ENCODE results near the gene LYRM4.

LYRM4 gene

DNA sequence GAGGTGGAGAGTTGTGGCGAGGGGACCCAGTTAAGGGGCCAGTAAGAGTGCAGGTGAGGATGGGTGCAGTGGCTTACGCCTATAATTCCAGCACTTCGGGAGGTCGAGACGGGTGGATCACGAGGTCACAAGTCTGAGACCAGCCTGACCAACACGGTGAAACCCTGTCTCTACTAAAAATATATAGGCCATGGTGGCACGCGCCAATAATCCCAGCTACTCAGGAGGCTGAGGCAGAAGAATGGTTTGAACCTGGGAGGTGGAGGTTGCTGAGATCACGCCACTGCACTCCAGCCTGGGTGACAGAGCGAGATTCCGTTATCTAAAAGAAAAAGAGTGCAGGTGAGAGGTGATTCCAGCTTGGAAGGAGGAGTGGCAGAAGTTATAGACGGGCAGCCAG lies 147.7 kb downstream of the LYRM4 start:
- DNase-seq (ENCODE audit: low read depth) = no peak
- TF ChIP-seq, protein P1, sequence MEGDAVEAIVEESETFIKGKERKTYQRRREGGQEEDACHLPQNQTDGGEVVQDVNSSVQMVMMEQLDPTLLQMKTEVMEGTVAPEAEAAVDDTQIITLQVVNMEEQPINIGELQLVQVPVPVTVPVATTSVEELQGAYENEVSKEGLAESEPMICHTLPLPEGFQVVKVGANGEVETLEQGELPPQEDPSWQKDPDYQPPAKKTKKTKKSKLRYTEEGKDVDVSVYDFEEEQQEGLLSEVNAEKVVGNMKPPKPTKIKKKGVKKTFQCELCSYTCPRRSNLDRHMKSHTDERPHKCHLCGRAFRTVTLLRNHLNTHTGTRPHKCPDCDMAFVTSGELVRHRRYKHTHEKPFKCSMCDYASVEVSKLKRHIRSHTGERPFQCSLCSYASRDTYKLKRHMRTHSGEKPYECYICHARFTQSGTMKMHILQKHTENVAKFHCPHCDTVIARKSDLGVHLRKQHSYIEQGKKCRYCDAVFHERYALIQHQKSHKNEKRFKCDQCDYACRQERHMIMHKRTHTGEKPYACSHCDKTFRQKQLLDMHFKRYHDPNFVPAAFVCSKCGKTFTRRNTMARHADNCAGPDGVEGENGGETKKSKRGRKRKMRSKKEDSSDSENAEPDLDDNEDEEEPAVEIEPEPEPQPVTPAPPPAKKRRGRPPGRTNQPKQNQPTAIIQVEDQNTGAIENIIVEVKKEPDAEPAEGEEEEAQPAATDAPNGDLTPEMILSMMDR (conservative IDR thresholded peaks at IDR 0.05; ENCODE audit: low read depth, low read length) = no peak
- no peak overlapping the region for H3K4me3 ChIP-seq (ENCODE audit: low read length)

DNA sequence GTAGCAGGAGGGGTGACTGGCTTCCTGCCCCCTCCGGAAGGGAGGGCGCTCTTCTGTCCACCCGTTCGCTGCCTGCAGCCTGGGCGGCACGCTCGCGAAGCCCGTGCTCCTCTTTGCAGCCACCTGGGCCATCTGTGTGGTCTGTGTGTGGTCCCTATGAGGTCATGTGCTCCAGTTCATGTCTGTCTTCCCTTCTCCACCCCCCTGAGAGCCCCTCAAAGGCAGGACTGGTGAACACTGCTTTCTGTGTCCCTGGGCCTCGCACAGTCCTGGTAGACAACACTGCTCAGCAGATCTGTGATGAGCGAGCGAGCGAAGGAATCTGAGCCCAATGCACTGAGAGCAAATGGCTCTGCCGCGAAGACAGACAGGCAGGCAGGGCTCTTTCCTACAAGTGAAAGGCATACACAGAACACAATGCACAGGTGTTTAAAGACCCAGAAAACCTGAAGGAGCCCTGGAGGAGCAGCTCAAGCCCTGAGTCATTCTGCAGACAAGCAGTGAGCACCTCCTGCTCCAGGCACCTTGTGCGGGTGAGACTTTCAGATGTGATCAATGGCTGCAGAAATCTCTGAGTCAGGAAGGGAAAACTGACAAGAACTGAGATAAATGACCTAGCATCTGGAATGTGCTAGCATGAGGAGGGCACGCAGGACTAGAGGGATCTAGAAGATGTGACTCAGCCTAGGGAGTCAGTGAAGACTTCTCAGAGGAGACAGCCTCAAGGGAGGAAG lies 148.5 kb downstream of the LYRM4 start:
- DNase-seq (ENCODE audit: low read depth) = no peak
- TF ChIP-seq, protein P1 (conservative IDR thresholded peaks at IDR 0.05; ENCODE audit: low read depth, low read length) = no peak
- H3K4me3 ChIP-seq (ENCODE audit: low read length) = no peak overlapping the region

DNA sequence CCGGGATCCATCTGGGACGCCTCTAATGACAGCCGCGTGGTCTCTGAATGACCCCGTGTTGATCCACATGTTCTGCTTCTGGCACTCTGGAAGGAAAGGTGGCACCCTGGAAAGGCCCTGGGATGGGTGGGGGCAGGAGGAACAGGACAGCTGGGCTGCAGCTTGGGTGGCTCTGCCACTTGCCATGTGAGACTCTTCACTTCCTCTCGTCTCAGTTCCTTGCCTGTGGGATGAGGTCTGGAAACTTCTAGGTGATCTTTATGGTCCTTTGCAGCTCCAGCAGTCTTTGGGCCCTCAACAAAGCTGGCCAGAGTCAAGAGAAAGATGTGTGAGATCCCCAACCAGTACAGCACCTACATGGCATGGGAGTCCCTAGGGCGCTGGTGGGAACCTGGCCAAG lies 149.1 kb downstream of the LYRM4 start:
- DNase-seq (ENCODE audit: low read depth) = no peak
- H3K4me3 ChIP-seq (ENCODE audit: low read length) = no peak overlapping the region
- TF ChIP-seq, protein P1 (conservative IDR thresholded peaks at IDR 0.05; ENCODE audit: low read depth, low read length) = no peak

DNA sequence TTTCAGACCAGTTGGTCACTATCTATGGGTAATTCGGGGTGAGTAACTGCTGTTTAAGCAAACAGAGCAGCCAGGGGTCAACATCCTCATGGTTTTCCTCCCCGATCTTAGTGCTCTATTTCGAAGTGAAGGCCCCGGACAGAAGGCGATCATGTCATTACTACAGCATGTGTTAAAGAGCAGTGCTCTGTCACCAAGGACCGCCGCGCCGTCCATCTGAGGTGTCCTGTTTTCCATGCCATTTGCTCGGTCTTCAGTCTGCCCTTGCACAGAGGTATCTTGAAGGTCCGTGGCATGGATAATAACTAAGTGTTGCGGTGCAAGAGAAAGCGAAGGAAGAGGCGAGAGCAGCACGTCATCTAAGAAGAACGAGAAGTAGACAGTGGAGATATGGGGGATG lies 150.5 kb downstream of the LYRM4 start:
- TF ChIP-seq, protein P1 (conservative IDR thresholded peaks at IDR 0.05; ENCODE audit: low read depth, low read length) = no peak
- no peak for DNase-seq (ENCODE audit: low read depth)
- H3K4me3 ChIP-seq (ENCODE audit: low read length) = no peak overlapping the region

DNA sequence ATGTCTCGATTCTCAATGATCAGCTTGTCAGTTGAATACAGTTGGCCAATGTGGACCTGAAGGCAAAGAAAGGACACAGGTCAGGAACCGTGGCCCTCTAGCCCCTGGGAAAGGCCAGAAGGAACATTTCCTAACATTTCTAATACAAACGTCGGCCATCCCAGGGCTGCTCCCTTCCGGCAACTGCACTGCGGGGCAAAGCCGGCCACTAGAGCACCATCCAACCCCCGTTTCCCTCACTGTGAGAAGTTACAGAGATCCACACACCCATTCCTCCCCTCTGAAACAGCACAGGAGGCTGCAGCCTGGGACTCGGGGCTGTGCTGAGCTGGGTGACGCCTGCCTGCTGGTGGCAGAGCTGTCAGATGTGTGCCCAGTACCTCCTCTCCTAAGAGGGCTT lies 151.3 kb downstream of the LYRM4 start:
- no peak overlapping the region for H3K4me3 ChIP-seq (ENCODE audit: low read length)
- TF ChIP-seq, protein P1 (conservative IDR thresholded peaks at IDR 0.05; ENCODE audit: low read depth, low read length) = no peak
- no peak for DNase-seq (ENCODE audit: low read depth)

DNA sequence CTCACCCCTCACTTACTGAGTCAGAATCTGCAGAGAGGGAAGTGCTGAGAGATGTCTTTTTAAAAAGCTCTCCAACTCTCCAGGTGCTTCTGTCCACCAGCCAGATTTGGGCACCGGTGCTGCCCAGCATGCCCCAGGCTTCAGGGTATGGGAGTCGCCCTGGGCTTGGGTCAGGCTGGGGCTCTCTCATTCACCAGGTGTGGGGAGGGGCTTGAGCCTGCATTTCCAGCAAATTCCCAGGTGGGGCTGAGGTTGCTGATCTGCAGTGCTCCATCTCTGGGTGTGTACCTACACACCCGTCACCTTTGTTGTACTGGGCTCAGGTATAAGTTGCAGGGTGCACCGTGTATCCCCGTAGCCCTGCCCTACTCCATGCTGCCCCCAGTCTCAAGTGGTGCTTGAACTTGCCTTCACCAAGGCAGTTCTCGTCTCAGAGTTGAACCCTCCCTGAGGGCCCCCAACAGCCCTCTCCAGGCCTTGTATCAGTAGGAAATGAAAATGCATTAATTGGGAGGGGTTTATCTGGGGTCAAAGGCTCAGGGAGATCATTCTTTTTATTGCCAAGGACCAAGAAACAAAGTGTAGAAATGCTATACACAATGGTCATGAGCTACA lies 152.1 kb downstream of the LYRM4 start:
- TF ChIP-seq, protein P1 (conservative IDR thresholded peaks at IDR 0.05; ENCODE audit: low read depth, low read length) = no peak
- no peak overlapping the region for H3K4me3 ChIP-seq (ENCODE audit: low read length)
- no peak for DNase-seq (ENCODE audit: low read depth)

DNA sequence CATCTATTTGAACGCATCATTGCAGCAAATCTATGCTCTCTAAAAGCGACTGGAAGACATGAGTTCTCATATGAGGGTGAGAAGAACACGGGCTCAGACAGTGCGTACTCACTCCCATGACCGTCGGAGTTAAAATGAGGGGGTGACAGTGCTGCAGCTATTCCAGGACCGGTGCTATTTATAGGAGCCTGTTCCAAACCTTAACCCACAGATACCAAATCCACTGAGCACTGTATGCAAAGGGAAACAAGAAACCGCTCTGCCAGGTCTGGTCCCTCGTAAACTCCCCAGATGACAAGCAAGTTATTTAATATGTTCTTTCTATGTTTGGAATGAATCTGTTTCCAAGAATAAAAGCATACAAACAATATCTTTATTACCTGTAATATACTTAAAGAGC lies 152.7 kb downstream of the LYRM4 start:
- no peak overlapping the region for H3K4me3 ChIP-seq (ENCODE audit: low read length)
- DNase-seq (ENCODE audit: low read depth) = no peak
- TF ChIP-seq, protein P1 (conservative IDR thresholded peaks at IDR 0.05; ENCODE audit: low read depth, low read length) = no peak
